Choroid plexus epithelial cell (primary cell): Measurements from ENCODE around the gene KRT74.

Experiments
- DNase-seq: peaks from one replicate; pipeline ENCODE4 v3.0.0-alpha.2; 2010; ENCODE audit warnings: low read depth
- H3K4me3 ChIP-seq: 2 replicates; pipeline ENCODE4 v1.5.1; 2011; ENCODE audit warnings: low read depth, mild to moderate bottlenecking, control low read depth, low read length, moderate library complexity
- CTCF ChIP-seq: conservative IDR thresholded peaks from 2 replicates; pipeline ENCODE4 v1.5.1; 2011; ENCODE audit warnings: low read depth, mild to moderate bottlenecking, control low read depth, inconsistent platforms, low read length, moderate library complexity

The KRT74 gene

GRCh38 chr12:52591521-52591920, 17.9 kb upstream of the KRT74 start:
- no peak for DNase-seq
- H3K4me3 ChIP-seq: no peak overlapping the region
- no peak for TF ChIP-seq CTCF

- H3K4me3 ChIP-seq: no peak overlapping the region
- DNase-seq: no peak
- no peak for TF ChIP-seq CTCF
These were observed 16.4 kb upstream of the KRT74 start for GRCh38 chr12:52590021-52590420.

GRCh38 chr12:52587563-52587962, 13.9 kb upstream of the KRT74 start:
- H3K4me3 ChIP-seq: no peak overlapping the region
- no peak for TF ChIP-seq CTCF
- DNase-seq: no peak

GRCh38 chr12:52585946-52586345, 12.3 kb upstream of the KRT74 start:
- H3K4me3 ChIP-seq: no peak overlapping the region
- no peak for DNase-seq
- no peak for TF ChIP-seq CTCF

GRCh38 chr12:52585066-52585465, 11.4 kb upstream of the KRT74 start:
- no peak overlapping the region for H3K4me3 ChIP-seq
- TF ChIP-seq CTCF: no peak
- DNase-seq: no peak

GRCh38 chr12:52584156-52584682, 10.6 kb upstream of the KRT74 start:
- no peak for TF ChIP-seq CTCF
- no peak for DNase-seq
- no peak overlapping the region for H3K4me3 ChIP-seq

- peak; percentile 71 for DNase-seq
- TF ChIP-seq CTCF: peak; percentile 92
- H3K4me3 ChIP-seq: no peak overlapping the region
These were observed 9.4 kb upstream of the KRT74 start for GRCh38 chr12:52582971-52583456.
